Hematopoietic multipotent progenitor cell treated with erythropoietin and hydrocortisone succinate and interleukin-3 and kit ligand, for 6 days (in vitro differentiated cells): Measurements from ENCODE around the gene ADAM23.

ENCODE experiments used
- DNase-seq: peaks from one replicate; pipeline ENCODE4 v3.0.0-alpha.2; 2015

The ADAM23 gene

GRCh38 chr2:206570199-206570598, 126.9 kb downstream of the ADAM23 start:
- no peak for DNase-seq

GRCh38 chr2:206572725-206573124, 129.4 kb downstream of the ADAM23 start:
- no peak for DNase-seq

- DNase-seq: no peak
Measured at GRCh38 chr2:206573793-206574192, 130.5 kb downstream of the ADAM23 start.

- no peak for DNase-seq
Measured at GRCh38 chr2:206584323-206585116, 141.2 kb downstream of the ADAM23 start.

GRCh38 chr2:206585335-206585734, 142.0 kb downstream of the ADAM23 start:
- no peak for DNase-seq

GRCh38 chr2:206586609-206587008, 143.3 kb downstream of the ADAM23 start:
- no peak for DNase-seq

GRCh38 chr2:206597717-206598218, 154.4 kb downstream of the ADAM23 start:
- DNase-seq: no peak

- no peak for DNase-seq
Measured at GRCh38 chr2:206603243-206603642, 159.9 kb downstream of the ADAM23 start.

- DNase-seq: no peak
Measured at GRCh38 chr2:206610451-206610850, 167.1 kb downstream of the ADAM23 start.

- no peak for DNase-seq
Measured at GRCh38 chr2:206611191-206611590, 167.9 kb downstream of the ADAM23 start.

- no peak for DNase-seq
Measured at GRCh38 chr2:206611736-206612135, 168.4 kb downstream of the ADAM23 start.

GRCh38 chr2:206614811-206615210, 171.5 kb downstream of the ADAM23 start:
- peak; percentile 22 for DNase-seq

GRCh38 chr2:206615417-206616089, 172.2 kb downstream of the ADAM23 start:
- no peak for DNase-seq

- DNase-seq: no peak
Measured at GRCh38 chr2:206616151-206616550, 172.8 kb downstream of the ADAM23 start.

- DNase-seq: no peak
Measured at GRCh38 chr2:206619011-206619410, 175.7 kb downstream of the ADAM23 start.

- DNase-seq: no peak
Measured at GRCh38 chr2:206626108-206626507, 182.8 kb downstream of the ADAM23 start.

GRCh38 chr2:206627632-206628031, 184.3 kb downstream of the ADAM23 start:
- no peak for DNase-seq

- no peak for DNase-seq
Measured at GRCh38 chr2:206631340-206631739, 188.0 kb downstream of the ADAM23 start.

- DNase-seq: no peak
Measured at GRCh38 chr2:206635015-206635414, 191.7 kb downstream of the ADAM23 start.

- no peak for DNase-seq
Measured at GRCh38 chr2:206639636-206640035, 196.3 kb downstream of the ADAM23 start.

- no peak for DNase-seq
Measured at GRCh38 chr2:206641226-206641625, 197.9 kb downstream of the ADAM23 start.

- DNase-seq: peak; percentile 84
Measured at GRCh38 chr2:206642075-206643025, 199.0 kb downstream of the ADAM23 start, which contains the start of gene FAM237A. FAM237A (plus strand) TSS chr2:206642487; CDS start chr2:206644237, 1,750 bp downstream.

GRCh38 chr2:206647985-206648384, 204.7 kb downstream of the ADAM23 start:
- no peak for DNase-seq
